H9 (cell line): ENCODE data around the gene HAND1. TPM values are rescaled to one million over a fixed set of nuclear protein-coding genes. Genes with fewer than 3 reads are reported as not detected.

Experiments used
- DNase-seq: peaks from one replicate; pipeline ENCODE4 v3.0.0-alpha.2; 2017
- H2AFZ ChIP-seq: one replicate; pipeline ENCODE4 v1.6.1; 2013; ENCODE audit warnings: mild to moderate bottlenecking, low read length, control low read depth, moderate library complexity
- H2AK5ac ChIP-seq: 2 replicates; pipeline ENCODE4 v1.6.1; 2013; ENCODE audit warnings: low read length, control low read depth, mixed read lengths; ENCODE audit not compliant: insufficient read length
- H2BK120ac ChIP-seq: one replicate; pipeline ENCODE4 v1.6.1; 2013; ENCODE audit warnings: low read depth, mild to moderate bottlenecking, low read length, control low read depth, inconsistent platforms; ENCODE audit not compliant: poor library complexity, severe bottlenecking
- H2BK12ac ChIP-seq: 2 replicates; pipeline ENCODE4 v1.6.1; 2013; ENCODE audit warnings: low read length, control low read depth, mixed read lengths, low read depth; ENCODE audit not compliant: insufficient read length
- H2BK15ac ChIP-seq: 2 replicates; pipeline ENCODE4 v1.6.1; 2013; ENCODE audit warnings: low read depth, low read length, control low read depth
- H2BK20ac ChIP-seq: one replicate; pipeline ENCODE4 v1.6.1; 2013; ENCODE audit warnings: low read depth, mild to moderate bottlenecking, low read length, control low read depth, inconsistent platforms; ENCODE audit not compliant: poor library complexity, severe bottlenecking
- H2BK5ac ChIP-seq: 2 replicates; pipeline ENCODE4 v1.6.1; 2013; ENCODE audit warnings: low read length, control low read depth, mixed read lengths; ENCODE audit not compliant: insufficient read length
- H3K14ac ChIP-seq: 2 replicates; pipeline ENCODE4 v1.6.1; 2013; ENCODE audit warnings: low read length, control low read depth; ENCODE audit not compliant: insufficient read depth
- H3K18ac ChIP-seq: 2 replicates; pipeline ENCODE4 v1.6.1; 2013; ENCODE audit warnings: low read depth, mild to moderate bottlenecking, mixed read lengths, low read length, control low read depth; ENCODE audit not compliant: insufficient read length
- H3K23ac ChIP-seq: 2 replicates; pipeline ENCODE4 v1.6.1; 2013; ENCODE audit warnings: low read length, control low read depth, mixed read lengths, low read depth; ENCODE audit not compliant: insufficient read length
- H3K23me2 ChIP-seq: 2 replicates; pipeline ENCODE4 v1.6.1; 2013; ENCODE audit warnings: low read depth, mild to moderate bottlenecking, mixed read lengths, low read length, control low read depth; ENCODE audit not compliant: insufficient read length, poor library complexity, severe bottlenecking
- H3K27ac ChIP-seq: 2 replicates; pipeline ENCODE4 v1.5.1; 2013; ENCODE audit warnings: low read length, control low read depth, mixed read lengths, low read depth; ENCODE audit not compliant: insufficient read length
- H3K27me3 ChIP-seq: 2 replicates; pipeline ENCODE4 v1.6.1; 2013; ENCODE audit warnings: low read length, control low read depth, inconsistent platforms; ENCODE audit not compliant: insufficient read depth
- H3K4ac ChIP-seq: 2 replicates; pipeline ENCODE4 v1.6.1; 2013; ENCODE audit warnings: low read depth, mild to moderate bottlenecking, control low read depth, inconsistent platforms, low read length, moderate library complexity
- H3K4me1 ChIP-seq: 2 replicates; pipeline ENCODE4 v1.6.1; 2013; ENCODE audit warnings: low read length, control low read depth, inconsistent platforms; ENCODE audit not compliant: insufficient read depth
- H3K4me2 ChIP-seq: 2 replicates; pipeline ENCODE4 v1.6.1; 2013; ENCODE audit warnings: low read length, control low read depth, mixed read lengths; ENCODE audit not compliant: insufficient read length, insufficient read depth
- H3K56ac ChIP-seq: 2 replicates; pipeline ENCODE4 v1.6.1; 2013; ENCODE audit warnings: low read depth, mild to moderate bottlenecking, mixed read lengths, low read length, control low read depth; ENCODE audit not compliant: insufficient read length
- H3K79me1 ChIP-seq: 2 replicates; pipeline ENCODE4 v1.6.1; 2013; ENCODE audit warnings: low read depth, mild to moderate bottlenecking, moderate library complexity, low read length, control low read depth, inconsistent platforms; ENCODE audit not compliant: insufficient read depth, poor library complexity, severe bottlenecking
- H3K79me2 ChIP-seq: 2 replicates; pipeline ENCODE4 v1.6.1; 2013; ENCODE audit warnings: low read length, control low read depth, inconsistent platforms; ENCODE audit not compliant: insufficient read depth
- H3K9ac ChIP-seq: 2 replicates; pipeline ENCODE4 v1.6.1; 2013; ENCODE audit warnings: low read length, control low read depth, mixed read lengths; ENCODE audit not compliant: insufficient read length; ENCODE audit errors: extremely low read depth
- H3K9me3 ChIP-seq: one replicate; pipeline ENCODE4 v1.6.1; 2013; ENCODE audit warnings: low read depth, low read length, inconsistent platforms; ENCODE audit not compliant: control insufficient read depth
- H3T11ph ChIP-seq: one replicate; pipeline ENCODE4 v1.6.1; 2013; ENCODE audit warnings: mild to moderate bottlenecking, low read length, control low read depth, inconsistent platforms
- H4K20me1 ChIP-seq: one replicate; pipeline ENCODE4 v1.6.1; 2013; ENCODE audit not compliant: control insufficient read depth, insufficient read length, insufficient read depth
- H4K5ac ChIP-seq: 2 replicates; pipeline ENCODE4 v1.6.1; 2013; ENCODE audit warnings: low read depth, mild to moderate bottlenecking, mixed read lengths, low read length, control low read depth; ENCODE audit not compliant: insufficient read length
- H4K8ac ChIP-seq: replicated peaks from 2 replicates; pipeline ENCODE4 v1.6.1; 2013; ENCODE audit warnings: low read length, control low read depth, mixed read lengths, low read depth; ENCODE audit not compliant: insufficient read length
- H4K91ac ChIP-seq: 2 replicates; pipeline ENCODE4 v1.6.1; 2013; ENCODE audit warnings: low read depth, mild to moderate bottlenecking, moderate library complexity, mixed read lengths, low read length, control low read depth; ENCODE audit not compliant: insufficient read length
- H3K27ac Mint-ChIP-seq, 3 experiments: 2 replicates in 2 of 3; 3 replicates in 1 of 3; pipeline ENCODE4 v1.8.0; 2020 to 2021; ENCODE audit warnings: mixed read lengths in 3 of 3, mild to moderate bottlenecking in 1 of 3, moderate library complexity in 1 of 3
- H3K27me3 Mint-ChIP-seq: 2 replicates; pipeline ENCODE4 v1.8.0; 2021; ENCODE audit warnings: low read depth, mild to moderate bottlenecking, moderate library complexity, mixed read lengths
- H3K36me3 Mint-ChIP-seq, 3 experiments: 2 replicates in 2 of 3; 3 replicates in 1 of 3; pipeline ENCODE4 v1.8.0; 2020 to 2021; ENCODE audit warnings: low read depth in 3 of 3, mixed read lengths in 3 of 3; ENCODE audit not compliant: insufficient read depth in 1 of 3
- H3K4me1 Mint-ChIP-seq, 2 experiments: 2 replicates each; pipeline ENCODE4 v1.8.0; 2020; ENCODE audit warnings: mixed read lengths in 2 of 2
- H3K4me3 Mint-ChIP-seq, 2 experiments: 2 replicates in 1 of 2; 3 replicates in 1 of 2; pipeline ENCODE4 v1.8.0; 2020 to 2021; ENCODE audit warnings: mild to moderate bottlenecking in 2 of 2, mixed read lengths in 2 of 2, moderate library complexity in 1 of 2
- H3K9me3 Mint-ChIP-seq, 2 experiments: 2 replicates in 1 of 2; 3 replicates in 1 of 2; pipeline ENCODE4 v1.8.0; 2020; ENCODE audit warnings: mild to moderate bottlenecking in 2 of 2, mixed read lengths in 2 of 2, moderate library complexity in 1 of 2
- CTCF ChIP-seq: fragments of 200-600 bp; sonication (generic); conservative IDR thresholded peaks from 3 replicates; pipeline ENCODE4 v1.8.0; 2021; ENCODE audit warnings: antibody characterized with exemption, mild to moderate bottlenecking
- WGBS: extraction: QIAGEN DNeasy Blood & Tissue Kit; methylation state at CpG from one replicate; pipeline ENCODE4 v1.1.7; 2013; ENCODE audit warnings: missing lambda C conversion rate, low lambda C conversion rate, mixed read lengths; ENCODE audit not compliant: insufficient read length; ENCODE audit errors: extremely low coverage; 5-methylcytosine and 5-hydroxymethylcytosine counted together
- total RNA-seq: library from RNA; stranded (reverse); gene quantifications from 2 replicates; pipeline ENCODE4 v1.2.1, GENCODE V29; 2021

HAND1 gene
- total RNA-seq, 1 experiment from 2014 or later, result not detected

GRCh38 chr5:154521756-154522155, 43.7 kb upstream of the HAND1 start:
- Histone ChIP-seq H4K5ac (no peak overlapping the region), H3K4me1 (no peaks in the 10 kb centered on the region), H3K4me2 (peak overlapping the region; percentile 18), H3K9me3 (no peaks in the 10 kb centered on the region), H2BK15ac (no peak overlapping the region), H3K23me2 (no peaks in the 10 kb centered on the region), H3K56ac (no peak overlapping the region), H3K79me2 (no peaks in the 10 kb centered on the region), H2BK12ac (no peak overlapping the region), H4K20me1 (no peaks in the 10 kb centered on the region), H3K79me1 (no peaks in the 10 kb centered on the region), H2BK5ac (no peak overlapping the region), H2AFZ (no peak overlapping the region), H3T11ph (no peak overlapping the region), H4K8ac (no peak overlapping the region), H3K18ac (no peak overlapping the region), H4K91ac (no peak overlapping the region), H3K9ac (no peak overlapping the region), H3K23ac (no peak overlapping the region), H2AK5ac (no peak overlapping the region), H2BK20ac (no peak overlapping the region), H3K27ac (no peak overlapping the region), H2BK120ac (no peak overlapping the region), H3K27me3 (no peaks in the 10 kb centered on the region), H3K4ac (no peak overlapping the region), H3K14ac (no peak overlapping the region)
- Mint-ChIP-seq H3K27ac (no peak overlapping the region), H3K27me3 (peaks cover 40% of the 10 kb centered on the region), H3K4me1 (peaks cover 16 to 34% of the 10 kb centered on the region in 2 experiments), H3K36me3 (no peaks in the 10 kb centered on the region), H3K9me3 (no peaks in the 10 kb centered on the region), H3K4me3 (peak overlapping the region; percentile 62 to 79; a peak in 4 of 5 replicates)
- no peak for DNase-seq
- no CpG with 5 or more reads among the region's 3 CpGs for WGBS
- TF ChIP-seq CTCF, result no peak
